GM23338 (cell line): ENCODE data around the gene ANKHD1.

ENCODE experiments used
- CTCF ChIP-seq, 2 experiments: fragments of 200-600 bp in 1 of 2; sonication (generic) in 1 of 2; conservative IDR thresholded peaks; 2 replicates each; pipeline versions ENCODE4 v1.5.1 to v1.6.1; 2016 to 2017; ENCODE audit warnings: antibody characterized with exemption in 2 of 2, low read depth in 2 of 2, mild to moderate bottlenecking in 2 of 2, moderate library complexity in 1 of 2
- EZH2 ChIP-seq: fragments of 200-600 bp; sonication (generic); IDR thresholded peaks from one replicate; pipeline ENCODE4 v1.8.0; 2017; ENCODE audit warnings: antibody characterized with exemption, mild to moderate bottlenecking, low read depth; ENCODE audit not compliant: unreplicated experiment
- EZH2phosphoT487 ChIP-seq: fragments of 200-600 bp; sonication (generic); IDR thresholded peaks from one replicate; pipeline ENCODE4 v1.8.1; 2018; ENCODE audit warnings: antibody characterized with exemption; ENCODE audit not compliant: unreplicated experiment
- ZNF114 ChIP-seq: fragments of 250-450 bp; sonication (Bioruptor Pico); IDR thresholded peaks from 2 replicates; pipeline ENCODE4 v1.5.0; 2020; ENCODE audit warnings: mild to moderate bottlenecking, moderate library complexity

GRCh38 chr5:140367256-140368013 is 34.2 kb upstream of the ANKHD1 start:
- TF ChIP-seq EZH2 = no peak
- TF ChIP-seq CTCF (conservative IDR thresholded peaks at IDR 0.05; ENCODE audit: low read depth in 2 of 2) = peak in 1 of 2 experiments; percentile 15; a peak in 1 of 4 replicates
- no peak for TF ChIP-seq ZNF114 (CRISPR knock-in tag)
- TF ChIP-seq EZH2phosphoT487 = no peak
